NCI-H1417 treated with DMSO at 0.1 percent for 48 hours (cell line): ENCODE data around the gene SARS1.
A peak's percentile ranks its signal among the peaks of the same experiment; 100 is the strongest.

Experiments
- DNase-seq: peaks from one replicate; lab custom pipeline; 2025; lab: John Stamatoyannopoulos, UW

The SARS1 gene

GRCh38 chr1:109225711-109226445 lies 12.2 kb downstream of the SARS1 start:
- DNase-seq = no peak

GRCh38 chr1:109228167-109228566 lies 14.4 kb downstream of the SARS1 start:
- no peak for DNase-seq

- DNase-seq = peak; percentile 36
Measured at GRCh38 chr1:109229531-109230127, 15.9 kb downstream of the SARS1 start.

- DNase-seq = no peak
Measured at GRCh38 chr1:109231066-109231465, 17.3 kb downstream of the SARS1 start.

GRCh38 chr1:109235137-109235536 lies 21.4 kb downstream of the SARS1 start:
- no peak for DNase-seq

GRCh38 chr1:109237512-109237911 lies 23.8 kb downstream of the SARS1 start:
- no peak for DNase-seq

GRCh38 chr1:109238382-109238781 lies 24.7 kb downstream of the SARS1 start:
- no peak for DNase-seq

- DNase-seq = no peak
Measured at GRCh38 chr1:109239047-109239408, 25.3 kb downstream of the SARS1 start.

GRCh38 chr1:109239409-109240068 lies 25.8 kb downstream of the SARS1 start:
- no peak for DNase-seq

GRCh38 chr1:109240158-109241152 lies 26.7 kb downstream of the SARS1 start:
- no peak for DNase-seq

GRCh38 chr1:109241344-109241743 lies 27.6 kb downstream of the SARS1 start:
- no peak for DNase-seq

GRCh38 chr1:109241841-109242345 lies 28.2 kb downstream of the SARS1 start:
- no peak for DNase-seq

- no peak for DNase-seq
Measured at GRCh38 chr1:109242387-109242786, 28.7 kb downstream of the SARS1 start.

- DNase-seq = no peak
Measured at GRCh38 chr1:109243221-109243620, 29.5 kb downstream of the SARS1 start.

- DNase-seq = no peak
Measured at GRCh38 chr1:109243860-109244552, 30.3 kb downstream of the SARS1 start.

- no peak for DNase-seq
Measured at GRCh38 chr1:109246141-109246551, 32.4 kb downstream of the SARS1 start.

- no peak for DNase-seq
Measured at GRCh38 chr1:109247401-109248365, 34.0 kb downstream of the SARS1 start.

- DNase-seq = no peak
Measured at GRCh38 chr1:109248444-109248796, 34.7 kb downstream of the SARS1 start.

- no peak for DNase-seq
Measured at GRCh38 chr1:109248797-109249629, 35.3 kb downstream of the SARS1 start, which contains the start of gene CELSR2. Gene CELSR2 (plus strand): TSS chr1:109249539. CDS start chr1:109250080, 541 bp downstream.
